Activated naive CD8-positive, alpha-beta T cell treated with anti-CD3 and anti-CD28 coated beads, Interleukin-2, amount 10 ng/mL, durations not matched to agents 7 days and 5 days (primary cell): ENCODE data around the gene SLC39A3. TPM values are rescaled to one million over a fixed set of nuclear protein-coding genes. Genes with fewer than 3 reads are reported as not detected.

Experiments
- ATAC-seq: fragments of 150-1000 bp; cut with Tn5 transposase; one replicate; pipeline ENCODE4 v1.10.0; 2021; ENCODE audit warnings: low read depth, moderate library complexity
- POLR2A ChIA-PET: fragments of 350-600 bp; sonication (Branson Sonifier 250); formaldehyde crosslinking; loops from one replicate; lab custom pipeline; 2021; ENCODE audit warnings: antibody characterized with exemption; lab: Charles Lee
- DNase-seq: peaks from one replicate; pipeline ENCODE4 v3.0.0; 2021
- H3K27ac Mint-ChIP-seq: one replicate; pipeline ENCODE4 v1.8.0; 2022; ENCODE audit warnings: mild to moderate bottlenecking, mixed read lengths
- H3K27me3 Mint-ChIP-seq: one replicate; pipeline ENCODE4 v1.8.0; 2022; ENCODE audit warnings: mild to moderate bottlenecking, moderate library complexity, mixed read lengths
- H3K36me3 Mint-ChIP-seq: one replicate; pipeline ENCODE4 v1.8.0; 2021; ENCODE audit warnings: mild to moderate bottlenecking, mixed read lengths
- H3K4me1 Mint-ChIP-seq: one replicate; pipeline ENCODE4 v1.8.0; 2021; ENCODE audit warnings: mixed read lengths
- H3K4me3 Mint-ChIP-seq: one replicate; pipeline ENCODE4 v1.8.0; 2022; ENCODE audit warnings: mild to moderate bottlenecking, moderate library complexity, mixed read lengths
- H3K9me3 Mint-ChIP-seq: one replicate; pipeline ENCODE4 v1.8.0; 2021; ENCODE audit warnings: mixed read lengths
- total RNA-seq, 2 experiments: library from RNA; stranded (reverse); gene quantifications; one replicate each; pipeline ENCODE4 v1.2.3, GENCODE V29; 2021

SLC39A3 gene
- total RNA-seq, 2 experiments from 2014 or later, result 22.4 to 24.2 TPM

DNA sequence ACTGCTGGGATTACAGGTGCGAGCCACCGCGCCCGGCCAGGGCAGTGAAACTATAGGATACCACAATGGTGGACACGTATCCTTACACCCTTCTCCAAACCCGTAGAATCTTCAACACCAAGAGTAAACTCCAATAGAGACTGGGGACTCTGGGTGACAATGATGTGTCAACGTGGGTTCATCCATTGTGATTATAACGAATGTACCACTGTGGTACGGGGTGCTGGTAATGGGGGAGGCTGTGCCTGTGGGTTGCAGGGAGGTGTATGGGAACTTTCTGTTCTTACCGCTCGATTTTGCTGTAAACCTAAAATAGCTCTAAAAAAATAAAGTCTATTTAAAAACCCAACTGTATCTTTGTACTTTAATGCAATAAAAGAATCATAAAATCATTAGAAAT is 49.0 kb downstream of the SLC39A3 start:
- POLR2A ChIA-PET, result no interaction called here
- no peaks in the 10 kb centered on the region for H3K36me3 Mint-ChIP-seq

DNA sequence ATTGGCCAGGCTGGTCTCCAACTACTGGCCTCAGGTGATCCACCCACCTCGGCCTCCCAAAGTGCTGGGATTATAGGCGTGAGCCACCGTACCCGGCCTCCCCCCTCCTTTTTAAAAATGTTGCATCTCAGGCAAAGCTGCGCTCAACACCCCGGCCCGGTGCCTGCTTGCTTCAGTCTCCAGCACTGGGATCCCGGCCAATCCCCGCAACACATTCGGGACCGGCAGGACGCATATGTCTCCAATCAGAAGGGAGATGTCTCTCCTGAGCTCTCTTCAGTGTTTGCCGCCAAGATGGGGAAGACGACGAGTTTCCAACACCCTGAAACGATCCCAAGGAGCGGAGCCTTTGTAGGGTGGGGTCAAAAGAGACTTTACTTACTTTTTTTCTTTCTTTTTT is 53.5 kb downstream of the SLC39A3 start:
- no peaks in the 10 kb centered on the region for H3K4me1 Mint-ChIP-seq
- POLR2A ChIA-PET, result interaction anchor here (0.6 kb wide), 1 partner anchor 620 kb away, joined by 5 read pairs; no protein-coding TSS in a partner anchor
- H3K27ac Mint-ChIP-seq, result no peak overlapping the region
- DNase-seq (no peak), ATAC-seq (no peak)
- H3K9me3 Mint-ChIP-seq, result no peaks in the 10 kb centered on the region
- no peaks in the 10 kb centered on the region for H3K27me3 Mint-ChIP-seq
- H3K36me3 Mint-ChIP-seq, result no peaks in the 10 kb centered on the region
- no peak overlapping the region for H3K4me3 Mint-ChIP-seq

More for the DNA sequence above, 49.0 kb downstream of the SLC39A3 start:
- Mint-ChIP-seq H3K27me3 (no peaks in the 10 kb centered on the region), H3K9me3 (no peaks in the 10 kb centered on the region), H3K4me1 (no peaks in the 10 kb centered on the region), H3K4me3 (no peak overlapping the region), H3K27ac (no peak overlapping the region)
- no peak for DNase-seq
- ATAC-seq, result no peak

DNA sequence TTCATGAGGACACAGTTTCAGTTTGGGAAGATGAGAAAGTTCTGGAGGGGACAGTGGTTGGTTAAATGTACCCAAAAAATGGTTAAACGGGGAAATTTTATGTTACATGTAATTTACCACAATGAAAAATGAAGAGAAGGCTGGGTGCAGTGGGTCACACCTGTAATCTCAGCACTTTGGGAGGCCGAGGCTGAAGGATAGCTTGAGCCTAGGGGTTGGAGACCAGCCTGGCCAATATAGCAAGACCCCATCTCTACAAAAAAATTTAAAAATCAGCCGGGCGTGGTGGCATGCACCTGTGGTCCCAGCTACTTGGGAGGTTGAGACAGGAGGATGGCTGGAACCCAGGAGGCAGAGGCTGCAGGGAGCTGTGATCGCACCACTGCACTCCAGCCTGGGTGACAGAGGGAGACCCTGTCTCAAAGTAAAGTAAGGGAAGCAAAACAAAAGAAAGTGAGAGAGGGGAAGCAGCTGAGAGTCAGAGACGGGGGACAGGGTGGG is 54.6 kb downstream of the SLC39A3 start:
- Mint-ChIP-seq H3K27ac (no peak overlapping the region), H3K36me3 (no peaks in the 10 kb centered on the region), H3K4me1 (no peaks in the 10 kb centered on the region), H3K27me3 (no peaks in the 10 kb centered on the region), H3K4me3 (no peak overlapping the region), H3K9me3 (no peaks in the 10 kb centered on the region)
- POLR2A ChIA-PET, result no interaction called here
- no peak for ATAC-seq
- no peak for DNase-seq

DNA sequence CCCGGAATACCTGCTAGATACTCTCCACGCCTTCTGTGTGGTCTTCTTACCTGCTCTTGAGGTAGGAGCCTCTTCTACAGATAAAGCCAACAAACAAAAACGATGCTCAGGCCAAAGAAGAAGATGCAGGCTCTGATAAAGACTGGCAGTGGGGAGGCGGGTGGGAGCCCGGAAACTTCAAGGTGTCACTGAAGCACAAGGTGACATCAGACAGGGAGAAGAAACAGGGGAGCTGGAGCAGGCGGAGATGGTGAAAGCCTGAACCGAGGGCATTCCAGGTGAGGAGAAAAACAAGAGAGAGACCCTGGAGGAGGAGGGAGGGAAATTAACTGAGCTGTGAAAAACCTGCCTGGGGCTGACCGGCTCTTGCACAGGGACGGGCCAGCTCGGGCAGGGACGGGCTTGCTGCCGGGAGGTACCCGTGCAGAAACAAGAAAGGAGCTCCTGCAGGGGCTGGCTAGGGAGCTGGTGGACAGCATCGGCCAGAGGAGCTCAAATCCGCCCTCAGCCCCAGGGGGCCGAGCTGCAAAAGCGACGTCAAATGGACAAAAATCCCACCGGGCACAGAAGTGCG is 56.3 kb downstream of the SLC39A3 start:
- H3K36me3 Mint-ChIP-seq, result no peaks in the 10 kb centered on the region
- POLR2A ChIA-PET, result interaction anchor here (0.7 kb wide), 1 partner anchor 1616 kb away, joined by 5 read pairs; no protein-coding TSS in a partner anchor
- no peaks in the 10 kb centered on the region for H3K4me1 Mint-ChIP-seq
- no peak overlapping the region for H3K27ac Mint-ChIP-seq
- peaks cover 2% of the 10 kb centered on the region for H3K9me3 Mint-ChIP-seq
- H3K27me3 Mint-ChIP-seq, result no peaks in the 10 kb centered on the region
- no peak overlapping the region for H3K4me3 Mint-ChIP-seq
- ATAC-seq, result no peak
- no peak for DNase-seq

Other genes starting within 250 kb of the SLC39A3 start
- 1 to 10 TPM; 1.2 to 2.2 TPM for gene GNG7, start 37.3 kb downstream of the SLC39A3 start, total RNA-seq
- gene DIRAS1, start 18.6 kb downstream of the SLC39A3 start, total RNA-seq, result not detected
- 10 to 100 TPM; 39.6 to 42.6 TPM for gene SGTA, start 43.3 kb upstream of the SLC39A3 start, total RNA-seq
- 10 to 100 TPM; 73.2 to 78.8 TPM for gene THOP1, start 45.5 kb upstream of the SLC39A3 start, total RNA-seq
- gene ZNF554, start 79.9 kb upstream of the SLC39A3 start, total RNA-seq, result 1 to 10 TPM; 3.6 to 5.0 TPM
- gene ZNF555, start 101.5 kb upstream of the SLC39A3 start, total RNA-seq, result 1 to 10 TPM; 4.8 to 5.3 TPM
- not detected for gene ZNF556, start 127.3 kb upstream of the SLC39A3 start, total RNA-seq
- 1 to 10 TPM; 4.7 to 5.7 TPM for gene ZNF57, start 160.9 kb upstream of the SLC39A3 start, total RNA-seq
- gene ZNF77, start 205.0 kb upstream of the SLC39A3 start, total RNA-seq, result 1 to 10 TPM; 5.0 to 5.1 TPM
- gene TLE6, start 237.5 kb upstream of the SLC39A3 start, total RNA-seq, result 1 to 10 TPM; 4.4 to 5.4 TPM